KG1 (cell line): ENCODE results near the gene MBD3L4.
"Not testable (repeated sequence)": the region's sequence is repeated elsewhere in the genome, so short reads cannot be mapped to it uniquely, and the experiment has no call there.

ENCODE experiments used
- DNase-seq: peaks from one replicate; lab custom pipeline; 2025; lab: John Stamatoyannopoulos, UW

Gene MBD3L4

DNA sequence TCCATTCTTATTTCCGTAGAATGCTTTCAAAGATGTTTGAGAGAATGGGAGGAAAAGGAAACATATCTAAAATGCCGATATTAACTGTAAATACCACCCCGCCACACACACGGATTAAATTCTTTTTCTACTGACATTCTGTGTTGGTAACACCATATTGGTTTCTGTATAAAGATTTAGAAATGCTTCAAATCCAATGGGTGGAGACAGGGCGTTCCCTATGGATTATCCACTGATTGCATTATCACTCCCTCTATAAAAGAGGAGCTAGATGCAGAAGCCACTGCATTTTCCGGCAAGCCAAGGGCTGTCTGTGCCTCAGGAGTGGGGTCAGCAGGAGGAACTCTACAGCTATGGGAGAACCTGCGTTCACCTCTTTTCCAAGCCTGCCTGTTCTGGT lies 9.0 kb upstream of the MBD3L4 start, which contains the start of gene MBD3L2:
TSS of gene MBD3L2 (plus strand) at position 301 of the 400 bp plus-strand sequence. CDS start at position 354, 53 bp downstream.
- DNase-seq = not testable (repeated sequence)

DNA sequence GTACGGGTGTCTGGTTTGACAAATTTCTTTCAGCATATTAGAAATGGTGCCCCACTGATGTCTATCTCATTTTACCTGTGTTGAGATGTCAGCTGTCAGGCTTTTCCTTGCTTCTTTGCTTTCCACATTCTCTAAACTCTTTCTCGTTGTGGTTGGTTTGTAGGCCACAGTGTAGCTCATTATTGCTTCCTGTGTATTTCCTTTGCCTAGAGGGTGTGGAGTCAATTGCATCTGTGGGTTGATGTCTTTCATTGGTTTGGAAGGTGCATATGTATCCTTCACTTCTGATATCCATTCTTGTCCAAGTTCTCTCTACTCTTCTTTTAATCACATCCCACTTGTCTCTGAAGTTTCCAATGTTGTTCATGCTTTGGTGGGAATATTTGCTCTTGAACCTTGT lies 1.6 kb upstream of the MBD3L4 start:
- not testable (repeated sequence) for DNase-seq

DNA sequence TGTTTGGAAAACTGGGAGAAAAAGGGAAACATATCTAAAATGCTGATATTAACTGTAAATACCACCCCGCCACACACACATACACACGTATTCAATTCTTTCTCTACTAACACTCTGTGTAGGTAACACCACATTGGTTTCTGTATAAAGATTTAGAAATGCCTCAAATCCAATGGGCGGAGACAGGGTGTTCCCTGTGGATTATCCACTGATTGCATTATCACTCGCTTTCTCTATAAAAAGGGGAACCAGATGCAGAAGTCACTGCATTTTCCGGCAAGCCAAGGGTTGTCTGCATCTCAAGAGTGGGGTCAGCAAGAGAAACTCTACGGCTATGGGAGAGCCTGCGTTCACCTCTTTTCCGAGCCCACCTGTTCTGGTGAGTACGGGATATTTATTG lies 9.7 kb downstream of the MBD3L4 start, which contains the start of gene MBD3L5:
TSS of gene MBD3L5 (plus strand) at position 301 of the 400 bp plus-strand sequence. CDS start at position 335, 34 bp downstream.
- DNase-seq = not testable (repeated sequence)

DNA sequence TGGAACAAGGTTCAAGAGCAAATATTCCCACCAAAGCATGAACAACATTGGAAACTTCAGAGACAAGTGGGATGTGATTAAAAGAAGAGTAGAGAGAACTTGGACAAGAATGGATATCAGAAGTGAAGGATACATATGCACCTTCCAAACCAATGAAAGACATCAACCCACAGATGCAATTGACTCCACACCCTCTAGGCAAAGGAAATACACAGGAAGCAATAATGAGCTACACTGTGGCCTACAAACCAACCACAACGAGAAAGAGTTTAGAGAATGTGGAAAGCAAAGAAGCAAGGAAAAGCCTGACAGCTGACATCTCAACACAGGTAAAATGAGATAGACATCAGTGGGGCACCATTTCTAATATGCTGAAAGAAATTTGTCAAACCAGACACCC lies 11.2 kb downstream of the MBD3L4 start:
- not testable (repeated sequence) for DNase-seq

DNA sequence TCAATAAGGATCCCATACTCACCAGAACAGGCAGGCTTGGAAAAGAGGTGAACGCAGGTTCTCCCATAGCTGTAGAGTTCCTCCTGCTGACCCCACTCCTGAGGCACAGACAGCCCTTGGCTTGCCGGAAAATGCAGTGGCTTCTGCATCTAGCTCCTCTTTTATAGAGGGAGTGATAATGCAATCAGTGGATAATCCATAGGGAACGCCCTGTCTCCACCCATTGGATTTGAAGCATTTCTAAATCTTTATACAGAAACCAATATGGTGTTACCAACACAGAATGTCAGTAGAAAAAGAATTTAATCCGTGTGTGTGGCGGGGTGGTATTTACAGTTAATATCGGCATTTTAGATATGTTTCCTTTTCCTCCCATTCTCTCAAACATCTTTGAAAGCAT lies 18.6 kb downstream of the MBD3L4 start, which contains the start of gene MBD3L2B:
TSS of gene MBD3L2B (minus strand) at position 101 of the 400 bp plus-strand sequence. CDS start at position 67, 34 bp downstream.
- DNase-seq = not testable (repeated sequence)

DNA sequence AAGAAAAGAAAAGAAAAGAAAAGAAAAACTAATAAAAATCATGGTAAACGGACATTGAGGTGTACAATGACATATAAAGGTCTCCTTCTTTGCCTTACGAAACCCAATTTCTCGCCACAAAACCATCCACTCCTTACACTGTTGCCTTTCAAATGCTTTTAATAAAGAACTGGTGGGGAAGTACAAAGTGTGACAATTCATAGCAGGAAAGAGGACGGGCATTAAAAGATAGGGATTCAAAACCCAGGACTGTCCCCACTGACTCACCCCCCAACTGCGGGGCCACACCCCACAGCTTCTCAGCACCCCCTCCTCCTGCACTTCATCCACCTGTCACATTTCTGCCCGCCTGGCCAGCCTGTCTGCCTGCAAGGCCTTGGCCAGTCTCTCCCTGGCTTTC lies 21.2 kb downstream of the MBD3L4 start:
- DNase-seq = no peak

DNA sequence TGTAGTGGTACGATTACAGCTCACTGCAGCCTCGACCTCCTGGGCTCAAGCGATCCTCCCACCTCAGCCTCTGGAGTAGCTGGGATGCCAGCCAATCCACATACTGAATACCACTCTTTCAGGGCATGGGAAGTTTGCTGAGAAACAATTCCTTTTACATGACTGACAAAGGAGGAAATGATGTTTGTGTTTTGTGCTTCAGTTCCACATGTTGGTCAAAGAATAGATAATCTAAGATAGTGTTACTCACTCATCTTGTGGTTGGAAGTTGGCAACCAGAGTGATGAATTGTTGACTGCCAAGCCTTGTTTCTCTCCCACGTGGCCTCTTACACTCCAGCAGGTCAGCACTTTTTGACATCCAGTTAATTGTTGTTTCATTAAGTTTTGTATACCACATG lies 26.3 kb downstream of the MBD3L4 start:
- DNase-seq = no peak

DNA sequence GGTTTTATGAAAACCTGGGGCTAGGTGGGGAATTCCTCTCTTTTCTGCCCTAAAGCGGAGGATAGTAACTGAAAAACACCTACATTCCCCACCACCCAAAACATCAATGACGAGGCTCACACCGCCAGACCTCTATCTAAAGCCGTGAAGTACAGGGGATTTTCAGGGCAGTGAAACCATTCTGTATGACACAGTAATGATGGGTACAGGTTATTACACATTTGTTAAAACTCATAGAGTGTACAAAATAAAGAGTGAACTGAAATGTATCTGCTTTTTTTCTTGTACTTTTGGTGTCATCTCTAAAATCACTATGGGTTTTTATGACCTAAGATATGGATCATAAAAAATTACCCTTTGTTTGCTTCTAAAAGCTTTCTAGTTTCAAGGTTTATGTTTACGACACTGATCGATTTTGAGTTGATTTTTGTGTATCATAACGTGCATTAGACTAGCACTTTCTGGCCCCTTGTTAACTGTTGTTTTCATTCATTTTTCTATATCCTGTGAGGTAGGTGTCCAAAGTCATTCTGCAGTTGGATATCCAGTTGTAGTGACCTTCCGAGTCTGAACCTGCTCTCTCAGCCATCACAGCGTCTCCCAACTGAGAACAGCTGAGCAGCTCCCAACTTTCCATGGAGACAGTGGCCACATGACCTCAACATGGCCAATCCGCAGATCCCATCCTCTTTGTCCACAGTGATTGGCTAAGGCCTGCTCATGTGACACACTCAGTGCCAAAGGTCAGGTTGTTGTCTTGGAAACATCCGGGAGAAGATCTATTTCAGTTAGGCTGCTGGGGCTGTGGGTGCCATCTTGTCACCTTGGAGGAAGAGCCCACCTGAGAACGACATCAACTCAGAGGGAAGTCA lies 29.0 kb downstream of the MBD3L4 start:
- no peak for DNase-seq

DNA sequence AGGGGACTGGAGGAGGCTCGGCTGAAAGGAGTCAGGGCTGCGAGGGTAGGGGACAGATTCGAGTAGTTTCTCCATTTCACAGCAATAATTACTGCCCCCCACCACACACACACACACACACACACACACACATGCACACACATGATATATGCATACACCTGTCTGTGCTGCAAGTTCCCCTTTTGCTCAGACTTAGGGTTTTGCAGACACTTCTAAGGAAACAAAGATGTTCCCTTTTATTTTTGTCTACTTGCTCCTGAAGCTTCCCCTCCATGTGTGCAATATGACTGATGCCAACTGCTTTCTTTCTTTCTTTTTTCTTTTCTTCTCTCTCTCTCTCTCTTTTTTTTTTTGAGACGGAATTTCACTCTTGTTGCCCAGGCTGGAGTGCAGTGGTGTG lies 32.1 kb downstream of the MBD3L4 start:
- DNase-seq = no peak

DNA sequence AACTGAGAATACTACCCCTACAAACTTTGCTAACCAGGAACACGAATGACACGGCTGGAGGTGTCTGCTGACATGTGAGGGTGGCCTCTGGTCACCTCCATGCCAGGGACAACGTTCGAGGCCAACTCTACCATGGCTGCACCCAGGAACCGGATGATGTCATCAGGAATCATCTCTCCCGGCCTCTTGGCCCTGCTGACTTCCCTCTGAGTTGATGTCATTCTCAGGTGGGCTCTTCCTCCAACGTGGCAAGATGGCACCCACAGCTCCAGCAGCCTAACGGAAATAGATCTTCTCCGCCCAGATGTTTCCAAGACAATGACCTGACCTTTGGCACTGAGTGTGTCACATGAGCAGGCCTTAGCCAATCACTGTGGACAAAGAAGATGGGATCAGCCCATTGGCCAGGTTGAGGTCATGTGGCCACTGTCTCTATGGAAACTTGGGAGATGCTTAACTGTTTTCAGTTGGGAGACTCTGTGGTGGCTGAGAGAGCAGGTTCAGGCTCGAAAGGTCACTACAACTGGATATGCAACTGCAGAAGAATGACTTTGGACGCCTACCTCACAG lies 33.8 kb downstream of the MBD3L4 start:
- no peak for DNase-seq

DNA sequence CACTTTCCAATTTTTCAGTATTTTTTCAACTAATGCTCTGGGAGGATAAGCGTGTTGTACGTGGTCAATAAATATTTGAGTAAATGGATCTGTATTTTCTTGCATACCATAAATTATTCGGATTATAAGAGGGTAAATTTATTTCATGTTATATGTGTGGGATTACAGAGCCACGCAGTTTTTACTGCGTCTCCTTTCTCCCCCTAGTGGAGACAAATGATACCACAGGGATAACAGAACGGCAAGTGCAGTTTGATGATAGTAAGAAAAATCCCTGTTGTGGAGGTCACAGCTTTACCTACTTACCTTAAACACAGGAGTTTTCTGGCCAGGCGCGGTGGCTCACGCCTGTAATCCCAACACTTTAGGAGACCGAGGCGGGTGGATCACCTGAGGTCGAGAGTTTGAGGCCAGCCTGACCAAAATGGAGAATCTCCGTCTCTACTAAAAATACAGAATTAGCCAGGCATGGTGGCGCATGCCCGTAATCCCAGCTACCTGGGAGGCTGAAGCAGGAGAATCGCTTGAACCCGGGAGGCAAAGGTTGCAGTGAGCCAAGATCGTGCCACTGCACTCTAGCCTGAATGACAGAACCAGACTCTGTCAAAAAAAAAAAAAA lies 35.6 kb downstream of the MBD3L4 start:
- DNase-seq = no peak

DNA sequence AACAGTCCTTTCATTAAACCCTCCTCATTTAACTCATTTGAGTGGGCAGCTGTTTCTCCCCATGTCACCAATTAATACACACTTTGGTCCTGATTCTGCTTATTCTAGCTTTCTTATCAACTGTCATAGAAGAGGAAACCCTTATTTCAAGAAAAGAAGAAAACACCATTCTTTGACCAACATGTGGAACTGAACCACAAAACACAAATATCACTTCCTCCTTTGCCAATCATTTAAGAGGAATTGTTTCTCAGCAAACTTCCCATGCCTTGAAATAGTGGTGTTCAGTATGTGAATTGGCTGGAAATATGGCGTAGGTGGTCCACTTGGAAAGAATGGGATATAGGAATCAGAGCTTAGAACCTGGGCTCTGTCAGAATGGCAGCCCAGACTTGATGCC lies 39.2 kb downstream of the MBD3L4 start:
- DNase-seq = no peak

DNA sequence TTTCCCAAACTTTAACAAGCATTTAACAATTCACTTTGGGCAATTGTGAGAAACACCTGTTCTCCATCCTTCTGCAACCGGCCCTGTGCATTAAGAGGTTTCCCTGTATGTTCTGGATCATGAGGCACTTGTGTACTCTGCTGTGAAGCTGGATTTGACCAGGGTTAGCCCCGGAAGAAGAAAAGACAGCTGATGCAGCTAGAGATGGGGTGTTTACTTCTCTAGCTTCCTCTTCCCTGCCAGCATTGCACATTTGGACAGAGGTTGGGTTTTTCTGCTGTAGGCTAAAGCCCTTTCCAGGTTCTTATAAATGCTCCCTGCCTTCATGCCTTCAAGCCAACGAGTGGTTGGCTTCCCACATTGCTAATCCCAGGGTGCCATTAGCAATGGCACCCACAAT lies 39.6 kb downstream of the MBD3L4 start:
- DNase-seq = no peak

DNA sequence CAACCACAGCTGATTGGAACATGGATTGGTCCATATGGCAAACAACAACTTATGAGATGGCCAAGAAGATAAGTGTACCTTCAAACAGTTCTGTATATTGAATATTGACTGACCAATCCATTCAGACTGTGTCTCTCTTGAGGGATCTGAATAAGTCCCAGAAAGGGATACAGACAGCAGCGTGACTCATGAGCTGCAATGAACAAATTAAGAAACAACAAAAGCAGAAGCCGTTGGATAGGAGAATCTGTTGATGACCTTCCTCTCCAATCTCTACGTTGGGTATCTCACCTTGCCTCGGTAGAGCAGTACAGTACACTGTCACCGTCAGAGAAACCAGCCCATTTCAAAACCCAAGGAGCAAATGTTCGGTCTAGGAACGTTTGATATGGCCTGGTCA lies 40.0 kb downstream of the MBD3L4 start:
- DNase-seq = no peak

DNA sequence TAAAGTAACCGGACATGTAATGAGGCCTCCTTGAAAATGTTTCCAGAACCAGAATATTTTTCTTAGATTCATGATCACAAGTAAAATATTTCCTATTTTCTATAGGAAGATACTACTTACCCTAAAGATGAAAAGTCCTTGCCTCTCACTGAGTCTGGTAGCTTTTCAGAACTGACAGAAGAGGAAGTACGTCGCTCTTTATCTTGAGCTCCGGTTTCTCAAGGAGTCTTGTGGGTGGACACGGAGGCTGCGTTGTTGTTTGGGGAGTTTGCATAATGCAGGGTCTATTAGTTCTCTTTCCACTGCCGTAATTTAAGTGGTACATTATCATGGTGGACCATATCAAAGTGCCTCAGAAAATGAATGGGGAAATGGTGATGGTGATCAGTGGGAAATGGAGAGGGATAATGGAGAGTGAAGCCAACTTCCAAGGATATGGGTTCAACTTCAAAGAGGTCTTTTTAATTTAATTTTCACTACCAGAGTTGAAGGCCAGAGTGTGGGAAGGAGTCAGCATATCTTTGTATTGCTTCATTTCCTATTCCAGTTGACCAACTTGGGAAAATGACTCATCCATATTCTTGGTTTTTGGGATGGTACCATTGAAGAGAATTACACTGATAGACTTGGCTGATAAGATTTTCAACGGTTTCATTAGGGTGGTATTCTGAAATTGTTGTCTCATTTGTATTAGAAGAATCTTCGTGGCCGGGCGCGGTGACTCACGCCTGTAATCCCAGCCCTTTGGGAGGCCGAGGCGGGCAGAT lies 42.1 kb downstream of the MBD3L4 start:
- DNase-seq = no peak

DNA sequence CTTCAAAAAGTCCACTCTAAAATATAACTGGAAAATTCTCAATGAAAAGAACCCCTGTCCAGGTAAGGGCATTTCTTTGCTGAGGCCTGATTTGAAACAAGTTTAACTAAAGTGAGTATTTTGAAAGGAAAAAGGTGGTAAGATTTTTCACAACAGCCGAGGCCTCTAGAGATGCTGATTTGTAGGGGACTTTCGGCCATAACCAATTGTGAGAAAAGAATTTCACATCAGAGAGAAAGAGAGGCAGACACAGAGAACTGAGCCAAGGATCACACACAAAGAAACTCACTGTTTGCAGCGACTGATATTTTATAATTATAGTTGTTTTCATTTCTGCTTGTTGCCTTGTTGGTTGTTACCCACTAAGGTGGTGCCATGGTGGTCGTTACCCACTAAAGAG lies 43.2 kb downstream of the MBD3L4 start:
- DNase-seq = no peak

DNA sequence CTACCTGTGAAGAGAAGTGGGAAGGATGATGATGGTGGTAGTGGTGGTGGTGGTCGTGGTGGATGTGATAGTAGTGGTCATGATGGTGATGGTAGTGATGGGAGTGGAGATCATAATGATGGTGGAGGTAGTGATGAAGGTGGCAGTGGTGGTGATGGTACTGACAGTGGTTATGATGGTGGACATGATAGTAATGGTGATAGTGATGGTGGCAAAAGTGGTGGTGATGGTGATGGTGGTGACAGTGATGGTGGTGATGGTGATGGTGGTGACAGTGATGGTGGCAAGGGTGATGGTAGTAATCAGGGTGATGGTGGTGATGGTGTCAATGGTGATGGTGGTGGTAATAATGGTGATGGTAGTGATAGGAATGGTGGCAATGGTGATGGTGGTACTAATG lies 44.9 kb downstream of the MBD3L4 start:
- no peak for DNase-seq

DNA sequence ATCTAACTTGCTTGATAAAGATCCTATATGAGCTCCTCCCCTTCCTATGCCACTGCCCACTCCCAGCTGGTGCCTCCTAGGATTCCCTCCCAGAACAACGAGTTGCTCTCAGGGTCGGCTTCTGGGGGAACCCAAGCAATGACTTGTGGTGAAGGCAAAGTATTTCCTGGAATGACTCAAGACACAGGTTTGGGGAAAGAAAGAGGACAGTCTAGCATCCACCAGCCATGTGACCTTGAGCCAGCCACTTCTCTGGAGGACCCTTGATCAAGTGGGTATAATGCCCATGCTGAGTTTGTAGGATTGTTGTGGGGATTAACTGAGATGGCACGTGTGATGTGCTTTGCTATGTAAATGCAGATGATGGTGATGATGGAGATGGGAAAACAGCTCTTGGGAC lies 51.7 kb downstream of the MBD3L4 start:
- DNase-seq = no peak

DNA sequence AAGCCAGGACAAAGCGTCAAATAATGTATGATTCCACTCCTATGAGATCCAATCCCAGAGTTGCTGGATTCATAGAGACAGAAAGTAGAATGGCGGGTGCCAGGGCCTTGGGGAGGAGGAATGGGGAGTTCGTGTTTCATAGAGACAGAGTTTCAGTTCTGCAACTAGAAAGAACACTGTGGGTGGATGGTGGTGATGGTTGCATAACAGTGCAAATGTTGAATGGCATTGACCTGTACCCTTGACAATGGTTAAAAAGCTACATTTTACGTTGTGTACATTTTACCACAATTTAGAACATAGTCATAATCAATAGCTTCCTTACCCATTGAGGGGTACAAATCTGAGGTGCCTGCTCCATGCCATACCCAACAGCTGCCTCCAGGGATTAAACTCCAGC lies 52.1 kb downstream of the MBD3L4 start:
- no peak for DNase-seq
